AG09309 (cell line): ENCODE data around the gene KEAP1.
"Not testable (repeated sequence)": the region's sequence is repeated elsewhere in the genome, so short reads cannot be mapped to it uniquely, and the experiment has no call there.

Source experiments
- DNase-seq: peaks from one replicate; pipeline ENCODE4 v3.0.0-alpha.2; 2010; ENCODE audit warnings: low read depth
- H3K4me3 ChIP-seq: 2 replicates; pipeline ENCODE4 v1.5.1; 2011; ENCODE audit warnings: mild to moderate bottlenecking, low read depth, low read length, moderate library complexity; ENCODE audit not compliant: control insufficient read depth
- TF ChIP-seq, protein P1 (sequence below): IDR thresholded peaks from 2 replicates; pipeline ENCODE4 v1.5.1; 2011; ENCODE audit warnings: mild to moderate bottlenecking, low read depth, low read length, inconsistent platforms; ENCODE audit not compliant: insufficient read depth, control insufficient read depth; ENCODE audit errors: missing control alignments

KEAP1 gene

DNA sequence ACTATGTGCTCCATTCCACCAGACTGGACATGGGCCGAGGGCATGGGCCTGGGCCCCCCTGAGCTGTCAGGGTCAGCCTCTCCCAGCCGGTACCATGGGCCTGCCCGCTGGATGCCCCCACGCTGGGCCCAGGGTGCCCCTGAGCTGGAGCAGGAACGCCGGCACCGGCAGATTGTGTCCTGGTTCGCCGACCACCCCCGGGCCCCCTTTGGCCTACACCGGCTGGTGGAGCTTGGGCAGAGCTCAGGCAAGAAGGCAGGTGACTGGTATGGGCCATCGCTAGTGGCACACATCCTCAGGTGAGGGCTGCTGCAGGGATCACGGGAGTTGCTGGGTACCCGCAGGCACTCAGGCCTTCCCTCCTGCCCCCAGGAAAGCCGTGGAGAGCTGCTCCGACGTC is 43.7 kb upstream of the KEAP1 start:
- no peak overlapping the region for H3K4me3 ChIP-seq
- TF ChIP-seq, protein P1, sequence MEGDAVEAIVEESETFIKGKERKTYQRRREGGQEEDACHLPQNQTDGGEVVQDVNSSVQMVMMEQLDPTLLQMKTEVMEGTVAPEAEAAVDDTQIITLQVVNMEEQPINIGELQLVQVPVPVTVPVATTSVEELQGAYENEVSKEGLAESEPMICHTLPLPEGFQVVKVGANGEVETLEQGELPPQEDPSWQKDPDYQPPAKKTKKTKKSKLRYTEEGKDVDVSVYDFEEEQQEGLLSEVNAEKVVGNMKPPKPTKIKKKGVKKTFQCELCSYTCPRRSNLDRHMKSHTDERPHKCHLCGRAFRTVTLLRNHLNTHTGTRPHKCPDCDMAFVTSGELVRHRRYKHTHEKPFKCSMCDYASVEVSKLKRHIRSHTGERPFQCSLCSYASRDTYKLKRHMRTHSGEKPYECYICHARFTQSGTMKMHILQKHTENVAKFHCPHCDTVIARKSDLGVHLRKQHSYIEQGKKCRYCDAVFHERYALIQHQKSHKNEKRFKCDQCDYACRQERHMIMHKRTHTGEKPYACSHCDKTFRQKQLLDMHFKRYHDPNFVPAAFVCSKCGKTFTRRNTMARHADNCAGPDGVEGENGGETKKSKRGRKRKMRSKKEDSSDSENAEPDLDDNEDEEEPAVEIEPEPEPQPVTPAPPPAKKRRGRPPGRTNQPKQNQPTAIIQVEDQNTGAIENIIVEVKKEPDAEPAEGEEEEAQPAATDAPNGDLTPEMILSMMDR = no peak
- DNase-seq = no peak

DNA sequence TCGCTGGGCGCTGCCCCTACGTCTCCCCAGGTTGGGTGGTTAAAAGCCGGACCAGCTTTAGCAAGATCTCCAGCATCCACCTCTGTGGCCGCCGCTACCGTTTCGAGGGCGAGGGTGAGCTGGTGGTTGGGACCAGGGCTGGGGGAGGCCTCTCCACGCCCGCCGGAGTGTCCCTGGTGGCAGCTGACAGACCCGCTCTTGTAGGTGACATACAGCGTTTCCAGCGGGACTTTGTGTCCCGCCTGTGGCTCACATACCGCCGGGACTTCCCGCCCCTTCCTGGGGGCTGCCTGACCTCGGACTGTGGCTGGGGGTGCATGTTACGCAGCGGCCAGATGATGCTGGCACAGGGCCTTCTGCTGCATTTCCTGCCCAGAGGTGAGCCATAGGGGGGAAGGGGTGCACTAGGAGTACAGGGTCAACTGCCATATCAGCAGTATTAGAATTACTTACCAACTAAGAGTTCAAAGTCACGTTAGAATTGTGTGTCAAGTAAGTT is 41.6 kb upstream of the KEAP1 start:
- TF ChIP-seq, protein P1 = no peak
- peak overlapping the region; percentile 80 for H3K4me3 ChIP-seq
- no peak for DNase-seq

- TF ChIP-seq, protein P1 = no peak
- H3K4me3 ChIP-seq = peak overlapping the region; percentile 80
- no peak for DNase-seq
Observed at GRCh38 chr19:10544242-10544752, 41.1 kb upstream of the KEAP1 start.

- H3K4me3 ChIP-seq = peak within 1 kb of the TSS; percentile 80
- TF ChIP-seq, protein P1 = no peak
- no peak for DNase-seq
Observed at GRCh38 chr19:10543420-10544241, 40.5 kb upstream of the KEAP1 start, which contains the start of gene ATG4D. Gene ATG4D, plus strand, starts transcription at chr19:10543904. Its CDS starts 187 bp downstream, at chr19:10544091.

DNA sequence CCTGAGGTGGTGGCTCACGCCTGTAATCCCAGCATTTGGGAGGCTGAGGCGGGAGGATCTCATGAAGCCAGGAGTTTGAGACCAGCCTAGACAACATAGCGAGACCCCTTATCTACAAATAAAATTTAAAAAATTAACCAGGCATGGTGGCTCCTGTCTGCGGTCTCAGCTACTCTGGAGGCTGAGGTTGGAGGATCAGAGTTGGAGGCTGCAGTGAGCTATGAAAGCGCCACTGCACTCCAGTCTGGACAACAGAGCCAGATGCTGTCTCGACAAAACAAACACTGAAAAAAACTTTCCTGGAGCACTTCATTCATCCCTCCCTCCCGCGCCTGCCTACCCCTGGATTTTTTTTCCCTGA is 39.9 kb upstream of the KEAP1 start:
- no peak overlapping the region; the same call in 1 of the 2 replicates for H3K4me3 ChIP-seq
- no peak for DNase-seq
- TF ChIP-seq, protein P1 = no peak

GRCh38 chr19:10539016-10539415 is 35.9 kb upstream of the KEAP1 start:
- H3K4me3 ChIP-seq, DNase-seq: not testable (repeated sequence)
